Uterus (tissue), 4 donors: ENCODE data around the gene GVQW3. TPM values are rescaled to one million over a fixed set of nuclear protein-coding genes. Genes with fewer than 3 reads are reported as not detected.
"Not testable (repeated sequence)": the region's sequence is repeated elsewhere in the genome, so short reads cannot be mapped to it uniquely, and the experiment has no call there.

Source experiments
- DNase-seq, 2 donors: peaks; one replicate each; pipeline ENCODE4 v3.0.0-alpha.2; 2019 to 2020
- H3K27ac ChIP-seq, 2 donors: fragments of 200-600 bp; sonication (generic); 1 replicate in 1 of 2; 2 replicates in 1 of 2; pipeline ENCODE4 v1.5.1; 2016 to 2018
- H3K27me3 ChIP-seq, 2 donors: fragments of 200-600 bp; sonication (generic); one replicate each; pipeline ENCODE4 v1.5.1; 2018 to 2019; ENCODE audit warnings: control low read depth in 1 of 2
- H3K36me3 ChIP-seq, 2 donors: fragments of 200-600 bp; sonication (generic); one replicate each; pipeline ENCODE4 v1.5.1; 2019; ENCODE audit warnings: control low read depth in 1 of 2
- H3K4me1 ChIP-seq, 2 donors: fragments of 200-600 bp; sonication (generic); one replicate each; pipeline ENCODE4 v1.5.1; 2018 to 2019; ENCODE audit warnings: control low read depth in 1 of 2
- H3K4me3 ChIP-seq, 2 donors: fragments of 200-600 bp; sonication (generic); 1 replicate in 1 of 2; 2 replicates in 1 of 2; pipeline ENCODE4 v1.5.1; 2018 to 2019; ENCODE audit warnings: mild to moderate bottlenecking in 1 of 2
- H3K9me3 ChIP-seq, 2 donors: fragments of 200-600 bp; sonication (generic); one replicate each; pipeline ENCODE4 v1.5.1; 2019; ENCODE audit warnings: control low read depth in 1 of 2
- CTCF ChIP-seq, 4 experiments: fragments of 200-600 bp in 2 of 4; fragments of 450-650 bp in 2 of 4; sonication (generic) in 2 of 4; IDR thresholded peaks; one replicate each; pipeline ENCODE4 v1.5.1; 2016 to 2019; ENCODE audit warnings: antibody characterized with exemption in 4 of 4, mild to moderate bottlenecking in 2 of 4, moderate library complexity in 1 of 4
- POLR2A ChIP-seq, 2 donors: fragments of 450-650 bp; IDR thresholded peaks; one replicate each; pipeline ENCODE4 v1.6.1; 2016; ENCODE audit warnings: antibody characterized with exemption in 2 of 2, mild to moderate bottlenecking in 1 of 2, moderate library complexity in 1 of 2
- intact Hi-C: fragments of 100-400 bp; cut with DNase I; formaldehyde crosslinking; loops from one replicate; pipeline ENCODE4 v1.15.1; 2023; ENCODE audit warnings: low total_unique reads
- total RNA-seq, 4 donors: library from RNA; depleted of rRNA in 3 of 4; stranded (reverse); fragments of >200 nt in 3 of 4; gene quantifications; one replicate each; pipeline versions ENCODE4 v1.1.0 to v1.2.4, GENCODE V29; 2014 to 2023
- donor health status: DM: yes; HTN: yes; CAD: no.

Gene GVQW3
- total RNA-seq, 4 donors from 2014 or later: 3.2 to 13.6 (median 8.4) TPM

- no peaks in the 10 kb centered on the region for H3K4me1 ChIP-seq
- no peak for DNase-seq
- no peak overlapping the region for H3K27ac ChIP-seq
- H3K4me3 ChIP-seq: no peak overlapping the region
- H3K36me3 ChIP-seq: no peaks in the 10 kb centered on the region
- no peaks in the 10 kb centered on the region for H3K9me3 ChIP-seq
- intact Hi-C loops: no loop called here
- no peaks in the 10 kb centered on the region for H3K27me3 ChIP-seq
- no peak for TF ChIP-seq CTCF (IDR thresholded peaks at IDR 0.05)
- no peak for TF ChIP-seq POLR2A (IDR thresholded peaks at IDR 0.05)
Measured at GRCh38 chr11:76392870-76393269, 11.7 kb downstream of the GVQW3 start.

GRCh38 chr11:76394411-76394810 is 13.3 kb downstream of the GVQW3 start:
- Histone ChIP-seq H3K36me3 (no peaks in the 10 kb centered on the region), H3K4me1 (no peaks in the 10 kb centered on the region), H3K4me3 (no peak overlapping the region), H3K27ac (no peak overlapping the region), H3K27me3 (no peaks in the 10 kb centered on the region), H3K9me3 (no peaks in the 10 kb centered on the region)
- TF ChIP-seq POLR2A (IDR thresholded peaks at IDR 0.05): no peak
- no peak for TF ChIP-seq CTCF (IDR thresholded peaks at IDR 0.05)
- intact Hi-C loops: no loop called here
- DNase-seq: no peak

GRCh38 chr11:76395296-76395695 is 14.2 kb downstream of the GVQW3 start:
- no peak for DNase-seq
- TF ChIP-seq POLR2A (IDR thresholded peaks at IDR 0.05): no peak
- TF ChIP-seq CTCF (IDR thresholded peaks at IDR 0.05): no peak
- intact Hi-C loops: no loop called here
- Histone ChIP-seq H3K27ac (no peak overlapping the region), H3K36me3 (no peaks in the 10 kb centered on the region), H3K27me3 (no peaks in the 10 kb centered on the region), H3K4me3 (no peak overlapping the region), H3K4me1 (no peaks in the 10 kb centered on the region), H3K9me3 (no peaks in the 10 kb centered on the region)

GRCh38 chr11:76397383-76397782 is 16.3 kb downstream of the GVQW3 start:
- Histone ChIP-seq H3K4me3 (no peak overlapping the region), H3K27me3 (no peaks in the 10 kb centered on the region), H3K36me3 (no peaks in the 10 kb centered on the region), H3K9me3 (no peaks in the 10 kb centered on the region), H3K27ac (no peak overlapping the region), H3K4me1 (no peaks in the 10 kb centered on the region)
- intact Hi-C loops: no loop called here
- TF ChIP-seq CTCF (IDR thresholded peaks at IDR 0.05) (no peak), POLR2A (IDR thresholded peaks at IDR 0.05) (no peak)
- no peak for DNase-seq

- Histone ChIP-seq H3K27ac (no peak overlapping the region), H3K4me3 (no peak overlapping the region), H3K27me3 (no peaks in the 10 kb centered on the region), H3K9me3 (no peaks in the 10 kb centered on the region), H3K4me1 (no peaks in the 10 kb centered on the region), H3K36me3 (no peaks in the 10 kb centered on the region)
- TF ChIP-seq CTCF (IDR thresholded peaks at IDR 0.05) (no peak), POLR2A (IDR thresholded peaks at IDR 0.05) (no peak)
- intact Hi-C loops: no loop called here
- no peak for DNase-seq
Measured at GRCh38 chr11:76400967-76401366, 19.8 kb downstream of the GVQW3 start.

DNA sequence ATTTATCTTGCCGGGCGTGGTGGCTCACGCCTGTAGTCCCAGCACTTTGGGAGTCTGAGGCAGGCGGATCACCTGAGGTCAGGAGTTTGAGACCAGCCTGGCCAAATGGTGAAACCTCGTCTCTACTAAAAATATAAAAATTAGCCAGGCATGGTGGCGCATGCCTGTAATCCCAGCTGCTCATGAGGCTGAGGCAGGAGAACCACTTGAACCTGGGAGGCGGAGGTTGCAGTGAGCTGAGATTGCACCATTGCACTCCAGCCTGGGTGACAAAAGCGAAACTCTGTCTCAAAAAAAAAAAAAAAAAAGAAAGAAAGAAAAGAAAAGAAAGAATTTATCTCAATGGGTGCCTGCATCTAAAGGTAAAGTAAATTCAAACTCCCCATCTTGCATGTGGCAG is 20.4 kb downstream of the GVQW3 start:
- H3K4me3 ChIP-seq, H3K36me3 ChIP-seq, intact Hi-C loops, H3K4me1 ChIP-seq, H3K27me3 ChIP-seq, H3K9me3 ChIP-seq, H3K27ac ChIP-seq, DNase-seq: not testable (repeated sequence)
